ENCODE data around the gene ZFHX3. TPM values are rescaled to one million over a fixed set of nuclear protein-coding genes. Genes with fewer than 3 reads are reported as not detected.

Gene ZFHX3
- total RNA-seq, 1 experiment from 2014 or later = 13.6 TPM

DNA sequence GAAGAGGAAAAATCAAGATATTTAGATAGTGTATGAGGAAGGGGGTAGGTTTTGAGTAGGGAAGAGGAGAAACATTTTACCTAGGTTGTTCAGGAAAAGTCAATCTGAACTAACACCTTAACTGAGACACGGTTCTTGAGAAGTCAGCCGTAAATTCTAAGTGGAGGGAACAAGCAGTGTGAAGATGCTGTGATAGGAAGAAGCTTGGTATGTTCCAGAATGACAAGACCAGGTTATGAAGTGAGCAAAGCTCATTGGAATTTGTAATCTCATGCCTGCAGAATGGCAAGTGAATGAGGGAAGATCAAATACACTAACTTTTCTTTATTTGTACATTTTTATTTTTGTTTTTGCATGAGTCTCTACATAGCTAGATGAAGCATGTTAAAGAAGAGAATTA is 307.6 kb downstream of the ZFHX3 start:
- no TSS peak for BruUV-seq (replicated peaks)
- TF ChIP-seq CTCF (IDR thresholded peaks at IDR 0.05; ENCODE audit: unreplicated experiment) = no peak
- H3K36me3 Mint-ChIP-seq (ENCODE audit: insufficient read depth, unreplicated experiment) = no peaks in the 10 kb centered on the region
- no peaks in the 10 kb centered on the region for H3K4me1 Mint-ChIP-seq (ENCODE audit: low read depth, unreplicated experiment)
- no peaks in the 10 kb centered on the region for H3K9me3 Mint-ChIP-seq (ENCODE audit: low read depth, unreplicated experiment)
- CTCF ChIA-PET = no interaction called here
- H3K4me3 Mint-ChIP-seq (ENCODE audit: low read depth, unreplicated experiment) = no peak overlapping the region
- intact Hi-C loops (cut with micrococcal nuclease; ENCODE audit: unreplicated experiment) = no loop called here
- H3K27ac Mint-ChIP-seq (ENCODE audit: unreplicated experiment) = no peak overlapping the region
- no peaks in the 10 kb centered on the region for H3K27me3 Mint-ChIP-seq (ENCODE audit: unreplicated experiment)
- no peak for DNase-seq

DNA sequence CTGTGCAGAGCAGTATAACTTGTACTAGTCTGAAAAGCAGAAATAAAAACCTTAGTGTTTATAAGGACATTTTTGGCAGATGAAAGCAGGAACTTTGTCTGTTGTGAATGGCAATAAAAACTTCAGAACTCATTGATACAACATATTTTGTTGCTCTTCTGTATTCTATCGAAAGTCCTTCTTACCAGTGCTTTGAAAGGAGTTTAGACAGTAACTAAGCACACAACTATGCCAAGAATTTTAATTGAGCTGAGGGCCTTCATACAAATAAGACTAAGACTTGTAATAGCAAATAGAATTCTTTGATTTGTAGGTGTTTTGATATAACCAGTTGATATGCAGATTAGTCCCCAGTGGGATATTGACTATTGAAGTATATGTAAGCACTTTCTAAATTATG is 308.4 kb downstream of the ZFHX3 start:
- CTCF ChIA-PET = interaction anchor here (0.6 kb wide), 1 partner anchor 8 kb away, joined by 5 read pairs; no protein-coding TSS in a partner anchor
- intact Hi-C loops (cut with micrococcal nuclease; ENCODE audit: unreplicated experiment) = no loop called here
- Mint-ChIP-seq H3K4me1 (ENCODE audit: low read depth, unreplicated experiment) (no peaks in the 10 kb centered on the region), H3K9me3 (ENCODE audit: low read depth, unreplicated experiment) (no peaks in the 10 kb centered on the region), H3K27ac (ENCODE audit: unreplicated experiment) (no peak overlapping the region), H3K27me3 (ENCODE audit: unreplicated experiment) (no peaks in the 10 kb centered on the region), H3K4me3 (ENCODE audit: low read depth, unreplicated experiment) (no peak overlapping the region), H3K36me3 (ENCODE audit: insufficient read depth, unreplicated experiment) (no peaks in the 10 kb centered on the region)
- TF ChIP-seq CTCF (IDR thresholded peaks at IDR 0.05; ENCODE audit: unreplicated experiment) = no peak
- BruUV-seq (replicated peaks) = no TSS peak
- no peak for DNase-seq

- H3K4me1 Mint-ChIP-seq (ENCODE audit: low read depth, unreplicated experiment) = no peaks in the 10 kb centered on the region
- intact Hi-C loops (cut with micrococcal nuclease; ENCODE audit: unreplicated experiment) = no loop called here
- H3K27me3 Mint-ChIP-seq (ENCODE audit: unreplicated experiment) = no peaks in the 10 kb centered on the region
- TF ChIP-seq CTCF (IDR thresholded peaks at IDR 0.05; ENCODE audit: unreplicated experiment) = no peak
- CTCF ChIA-PET = no interaction called here
- no TSS peak for BruUV-seq (replicated peaks)
- no peaks in the 10 kb centered on the region for H3K36me3 Mint-ChIP-seq (ENCODE audit: insufficient read depth, unreplicated experiment)
- H3K4me3 Mint-ChIP-seq (ENCODE audit: low read depth, unreplicated experiment) = no peak overlapping the region
- H3K27ac Mint-ChIP-seq (ENCODE audit: unreplicated experiment) = no peak overlapping the region
- peaks cover 4% of the 10 kb centered on the region for H3K9me3 Mint-ChIP-seq (ENCODE audit: low read depth, unreplicated experiment)
- DNase-seq = no peak
Measured at GRCh38 chr16:72736074-72736473, 311.9 kb downstream of the ZFHX3 start.
